Gastrocnemius medialis (tissue), 4 donors: ENCODE data around the gene G6PD. TPM values are rescaled to one million over a fixed set of nuclear protein-coding genes. Genes with fewer than 3 reads are reported as not detected.

Source experiments
- ATAC-seq, 2 donors: fragments of 150-250 bp; one replicate each; pipeline ENCODE4 v1.9.1; 2016
- DNase-seq, 2 donors: peaks; one replicate each; pipeline ENCODE4 v3.0.0-alpha.2; 2019
- H3K27ac ChIP-seq, 4 donors: fragments of 200-600 bp; sonication (generic); 1 replicate in 1 of 4; 2 replicates in 3 of 4; pipeline ENCODE4 v1.5.1; 2016 to 2018; ENCODE audit warnings: mild to moderate bottlenecking in 2 of 4, moderate library complexity in 1 of 4
- H3K27me3 ChIP-seq, 3 donors: fragments of 200-600 bp; sonication (generic) in 2 of 3; 1 replicate in 1 of 3; 2 replicates in 2 of 3; pipeline versions ENCODE4 v1.5.1 to v1.6.0; 2016 to 2019; ENCODE audit warnings: mild to moderate bottlenecking in 1 of 3, moderate library complexity in 1 of 3
- H3K36me3 ChIP-seq, 2 donors: fragments of 200-600 bp; sonication (generic) in 1 of 2; one replicate each; pipeline ENCODE4 v1.5.1; 2017 to 2018
- H3K4me1 ChIP-seq, 2 donors: fragments of 200-600 bp; sonication (generic) in 1 of 2; one replicate each; pipeline ENCODE4 v1.5.1; 2016 to 2017; ENCODE audit warnings: mild to moderate bottlenecking in 2 of 2
- H3K4me3 ChIP-seq, 4 donors: fragments of 200-600 bp; sonication (generic) in 3 of 4; 1 replicate in 1 of 4; 2 replicates in 3 of 4; pipeline ENCODE4 v1.5.1; 2016 to 2019; ENCODE audit warnings: mild to moderate bottlenecking in 2 of 4
- H3K9me3 ChIP-seq, 3 donors: fragments of 200-600 bp; sonication (generic) in 2 of 3; 1 replicate in 1 of 3; 2 replicates in 2 of 3; pipeline ENCODE4 v1.5.1; 2016 to 2019
- CTCF ChIP-seq, 5 experiments: fragments of 450-650 bp in 3 of 5; fragments of 200-600 bp in 2 of 5; sonication (generic) in 2 of 5; IDR thresholded peaks in 4 of 5; conservative IDR thresholded peaks in 1 of 5; 1 replicate in 4 of 5; 2 replicates in 1 of 5; pipeline ENCODE4 v1.5.1; 2016 to 2019; ENCODE audit warnings: antibody characterized with exemption in 5 of 5, mild to moderate bottlenecking in 3 of 5, moderate library complexity in 3 of 5
- POLR2A ChIP-seq, 2 donors: fragments of 450-650 bp; IDR thresholded peaks; one replicate each; pipeline ENCODE4 v1.6.1; 2017; ENCODE audit warnings: antibody characterized with exemption in 2 of 2, mild to moderate bottlenecking in 2 of 2, moderate library complexity in 2 of 2
- in situ Hi-C, 4 donors: fragments of 200-750 bp; cut with MboI; loops; one replicate each; pipeline versions ENCODE4 v1.15.0 to v1.8.0; 2017; ENCODE audit warnings: low sequenced_read_pairs in 4 of 4
- intact Hi-C: fragments of 100-400 bp; cut with DNase I; formaldehyde crosslinking; loops from one replicate; pipeline ENCODE4 v1.15.1; 2023; ENCODE audit warnings: low total_unique reads
- total RNA-seq, 4 donors: library from RNA; depleted of rRNA; stranded (reverse); fragments of >200 nt; gene quantifications; one replicate each; pipeline versions ENCODE4 v1.1.0 to v1.2.3, GENCODE V29; 2016

G6PD gene
- total RNA-seq, 4 donors from 2014 or later, result 1.5 to 23.9 (median 7.6) TPM

- Histone ChIP-seq H3K9me3 (no peaks in the 10 kb centered on the region), H3K4me1 (peaks cover 17 to 32% of the 10 kb centered on the region in 2 donors), H3K4me3 (no peak overlapping the region), H3K27ac (peak overlapping the region in 2 of 4 donors; percentile 82 to 91), H3K36me3 (no peaks in the 10 kb centered on the region), H3K27me3 (no peaks in the 10 kb centered on the region)
- in situ Hi-C loops, result no loop called here
- intact Hi-C loops, result loop anchor here (5.0 kb wide), 2 partner anchors 75 to 90 kb away; partner anchors contain the start of genes RPL10 and TAFAZZIN
- ATAC-seq (no peak), DNase-seq (no peak)
- TF ChIP-seq CTCF (IDR thresholded peaks at IDR 0.05 in 4 of 5, conservative IDR thresholded peaks at IDR 0.05 in 1 of 5) (no peak), POLR2A (IDR thresholded peaks at IDR 0.05) (no peak)
Observed at GRCh38 chrX:154487518-154488290, 58.9 kb downstream of the G6PD start.

DNA sequence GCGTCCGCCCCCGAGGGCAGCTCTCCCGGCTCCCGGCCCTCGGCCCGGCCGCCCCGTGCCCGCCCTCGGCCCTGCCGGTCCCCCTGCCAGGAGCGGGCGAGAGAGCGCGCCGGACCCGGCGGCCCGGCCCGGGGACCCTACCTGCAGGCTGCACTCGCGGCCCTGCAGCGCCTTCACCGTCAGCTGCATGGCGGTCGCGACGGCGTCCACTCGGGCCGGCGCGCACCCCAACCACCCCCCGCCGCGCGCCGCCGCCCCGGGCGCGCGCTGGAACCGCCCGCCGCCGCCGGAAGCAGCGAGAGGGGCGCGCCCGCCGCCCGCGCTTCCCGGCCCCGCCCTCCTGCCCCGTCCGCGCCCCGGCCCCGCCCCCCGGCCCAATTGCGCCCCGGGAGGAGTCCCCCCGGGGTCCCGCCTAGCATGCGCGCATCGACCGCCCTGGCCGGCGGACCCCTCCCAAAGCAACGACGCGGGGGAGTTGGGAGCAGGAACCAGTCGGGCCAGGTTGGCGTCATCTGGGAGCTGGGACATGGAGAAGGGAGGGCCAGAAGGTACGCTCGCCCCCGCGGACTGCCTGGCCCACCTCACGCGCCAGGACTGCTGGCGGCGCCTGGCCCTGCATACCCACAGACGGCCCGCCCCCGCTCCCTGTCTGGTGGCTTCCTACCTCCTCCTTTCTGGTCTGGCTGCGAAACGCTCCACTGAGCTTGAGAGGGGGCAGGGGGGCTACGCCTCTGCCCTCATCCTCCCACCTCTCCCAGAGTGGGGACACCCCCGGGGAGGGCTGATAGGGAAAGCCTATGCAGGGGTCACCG lies 60.0 kb downstream of the G6PD start, which contains the start of gene UBL4A:
TSS of gene UBL4A (minus strand) at position 220 of the 812 bp plus-strand sequence. CDS start at position 189, 31 bp downstream.
- TF ChIP-seq POLR2A (IDR thresholded peaks at IDR 0.05) (peak; percentile 67 to 75), CTCF (IDR thresholded peaks at IDR 0.05 in 4 of 5, conservative IDR thresholded peaks at IDR 0.05 in 1 of 5) (no peak)
- Histone ChIP-seq H3K4me1 (peaks cover 17 to 32% of the 10 kb centered on the region in 2 donors), H3K9me3 (no peaks in the 10 kb centered on the region), H3K27ac (peak within 1 kb of the TSS; percentile 82 to 91 (median 88)), H3K27me3 (no peaks in the 10 kb centered on the region), H3K4me3 (peak within 1 kb of the TSS; percentile 55 to 67 (median 64)), H3K36me3 (no peaks in the 10 kb centered on the region)
- in situ Hi-C loops (no loop called here), intact Hi-C loops (loop anchor here (5.0 kb wide), 2 partner anchors 74 to 89 kb away; partner anchors contain the start of genes RPL10 and TAFAZZIN)
- ATAC-seq, result peak; percentile 29 to 43
- DNase-seq, result peak in 1 of 2 donors; percentile 28

GRCh38 chrX:154486052-154486395 lies 60.6 kb downstream of the G6PD start:
- in situ Hi-C loops, result no loop called here
- ATAC-seq, result peak; percentile 8 to 14
- peak; percentile 8 to 43 for DNase-seq
- Histone ChIP-seq H3K36me3 (no peaks in the 10 kb centered on the region), H3K27ac (peak overlapping the region; percentile 81 to 91 (median 85)), H3K4me1 (peaks cover 17 to 32% of the 10 kb centered on the region in 2 donors), H3K4me3 (peak overlapping the region; percentile 55 to 67 (median 64)), H3K27me3 (no peaks in the 10 kb centered on the region), H3K9me3 (no peaks in the 10 kb centered on the region)
- TF ChIP-seq POLR2A (IDR thresholded peaks at IDR 0.05), result no peak
- no peak for TF ChIP-seq CTCF (IDR thresholded peaks at IDR 0.05 in 4 of 5, conservative IDR thresholded peaks at IDR 0.05 in 1 of 5)
- intact Hi-C loops, result loop anchor here (5.0 kb wide), 2 partner anchors 74 to 89 kb away; partner anchors contain the start of genes RPL10 and TAFAZZIN

- H3K4me3 ChIP-seq, result peak overlapping the region; percentile 55 to 67 (median 64)
- peak overlapping the region; percentile 81 to 91 (median 85) for H3K27ac ChIP-seq
- intact Hi-C loops, result loop anchor here (5.0 kb wide), 2 partner anchors 73 to 88 kb away; partner anchors contain the start of genes RPL10 and TAFAZZIN
- DNase-seq (peak in 1 of 2 donors; percentile 60), ATAC-seq (peak in 1 of 2 donors; percentile 40)
- H3K4me1 ChIP-seq, result peaks cover 17 to 32% of the 10 kb centered on the region in 2 donors
- H3K27me3 ChIP-seq, result no peaks in the 10 kb centered on the region
- H3K9me3 ChIP-seq, result no peaks in the 10 kb centered on the region
- no peaks in the 10 kb centered on the region for H3K36me3 ChIP-seq
- TF ChIP-seq CTCF (IDR thresholded peaks at IDR 0.05 in 4 of 5, conservative IDR thresholded peaks at IDR 0.05 in 1 of 5) (no peak), POLR2A (IDR thresholded peaks at IDR 0.05) (no peak)
- in situ Hi-C loops, result no loop called here
Observed at GRCh38 chrX:154485150-154486051, 61.2 kb downstream of the G6PD start.
